Smooth muscle cell (in vitro differentiated cells): ENCODE data around the gene ADM. TPM values are rescaled to one million over a fixed set of nuclear protein-coding genes. Genes with fewer than 3 reads are reported as not detected.
A peak's percentile ranks its signal among the peaks of the same experiment; 100 is the strongest.

Source experiments
- DNase-seq: peaks from one replicate; lab custom pipeline; 2025; ENCODE audit not compliant: unreplicated experiment; lab: John Stamatoyannopoulos, UW
- H2AFZ ChIP-seq: fragments of 200-600 bp; sonication (generic); 2 replicates; pipeline ENCODE4 v1.6.0; 2016; ENCODE audit warnings: antibody characterized with exemption, low read depth, mild to moderate bottlenecking
- H3F3A ChIP-seq: fragments of 200-600 bp; sonication (generic); 2 replicates; pipeline ENCODE4 v1.6.0; 2017; ENCODE audit warnings: antibody characterized with exemption, low read depth
- H3K27ac ChIP-seq: fragments of 200-600 bp; sonication (generic); 2 replicates; pipeline ENCODE4 v1.5.1; 2016; ENCODE audit warnings: low read depth, mild to moderate bottlenecking
- H3K27me3 ChIP-seq: fragments of 200-600 bp; sonication (generic); 2 replicates; pipeline ENCODE4 v1.6.1; 2016; ENCODE audit warnings: low read depth, mild to moderate bottlenecking
- H3K36me3 ChIP-seq: fragments of 200-600 bp; sonication (generic); 2 replicates; pipeline ENCODE4 v1.5.1; 2016; ENCODE audit warnings: low read depth
- H3K4me1 ChIP-seq: fragments of 200-600 bp; sonication (generic); 2 replicates; pipeline ENCODE4 v1.5.1; 2016; ENCODE audit warnings: low read depth
- H3K4me2 ChIP-seq: fragments of 200-600 bp; sonication (generic); 2 replicates; pipeline ENCODE4 v1.6.0; 2016; ENCODE audit warnings: mild to moderate bottlenecking
- H3K4me3 ChIP-seq: fragments of 200-600 bp; sonication (generic); 2 replicates; pipeline ENCODE4 v1.5.1; 2016; ENCODE audit warnings: mild to moderate bottlenecking
- H3K79me2 ChIP-seq: fragments of 200-600 bp; sonication (generic); 2 replicates; pipeline ENCODE4 v1.6.0; 2016; ENCODE audit warnings: low read depth, mild to moderate bottlenecking
- H3K9ac ChIP-seq: fragments of 200-600 bp; sonication (generic); 2 replicates; pipeline ENCODE4 v1.6.0; 2016; ENCODE audit warnings: low read depth
- H3K9me3 ChIP-seq: fragments of 200-600 bp; sonication (generic); replicated peaks from 2 replicates; pipeline ENCODE4 v1.5.1; 2016; ENCODE audit warnings: low read depth
- H4K20me1 ChIP-seq: fragments of 200-600 bp; sonication (generic); 2 replicates; pipeline ENCODE4 v1.6.0; 2016; ENCODE audit warnings: low read depth
- CTCF ChIP-seq: fragments of 200-600 bp; sonication (generic); IDR thresholded peaks from 2 replicates; pipeline ENCODE4 v1.5.1; 2017; ENCODE audit warnings: borderline replicate concordance, mild to moderate bottlenecking, antibody characterized with exemption; ENCODE audit not compliant: insufficient read depth, poor library complexity, severe bottlenecking
- WGBS: methylation state at CpG from one replicate; pipeline ENCODE4 v1.1.7; 2016; ENCODE audit warnings: low lambda C conversion rate; 5-methylcytosine and 5-hydroxymethylcytosine counted together
- polyA plus RNA-seq: library from polyadenylated mRNA; unstranded; fragments of >200 nt; fragmentation: Nextera tagmentation; extraction: Ambion mirVana; gene quantifications from 2 replicates; pipeline ENCODE4 v1.2.1, GENCODE V29; 2016
- total RNA-seq: library from RNA; depleted of rRNA; stranded (reverse); fragments of >200 nt; gene quantifications from 2 replicates; pipeline ENCODE4 v1.2.3, GENCODE V29; 2014

ADM gene
- total and polyA plus RNA-seq, 2 experiments from 2014 or later: 47.6 to 53.0 TPM

- 80% methylated on average over 4 of the region's 4 CpGs for WGBS
- peak overlapping the region; percentile 2 for H3K27ac ChIP-seq
Measured at GRCh38 chr11:10348650-10349280, 43.9 kb downstream of the ADM start.

GRCh38 chr11:10349281-10349665 is 44.4 kb downstream of the ADM start:
- Histone ChIP-seq H3K4me2 (no peak overlapping the region), H2AFZ (no peak overlapping the region), H4K20me1 (no peaks in the 10 kb centered on the region), H3K79me2 (no peaks in the 10 kb centered on the region), H3K4me1 (peaks cover 29% of the 10 kb centered on the region), H3F3A (peaks cover 10% of the 10 kb centered on the region), H3K27me3 (no peaks in the 10 kb centered on the region), H3K9ac (no peak overlapping the region), H3K4me3 (no peak overlapping the region), H3K9me3 (no peaks in the 10 kb centered on the region), H3K27ac (peak overlapping the region; percentile 2), H3K36me3 (no peaks in the 10 kb centered on the region)
- no peak for DNase-seq
- no peak for TF ChIP-seq CTCF

More at GRCh38 chr11:10348650-10349280, 43.9 kb downstream of the ADM start:
- no peak overlapping the region for H3K4me3 ChIP-seq
- TF ChIP-seq CTCF: no peak
- H4K20me1 ChIP-seq: no peaks in the 10 kb centered on the region
- H3K9ac ChIP-seq: no peak overlapping the region
- H3K79me2 ChIP-seq: no peaks in the 10 kb centered on the region
- H2AFZ ChIP-seq: no peak overlapping the region
- H3K36me3 ChIP-seq: no peaks in the 10 kb centered on the region
- no peak overlapping the region for H3K4me2 ChIP-seq
- H3K9me3 ChIP-seq: no peaks in the 10 kb centered on the region
- peaks cover 29% of the 10 kb centered on the region for H3K4me1 ChIP-seq
- no peaks in the 10 kb centered on the region for H3K27me3 ChIP-seq
- peaks cover 10% of the 10 kb centered on the region for H3F3A ChIP-seq
- no peak for DNase-seq

GRCh38 chr11:10349806-10350205 is 44.9 kb downstream of the ADM start:
- WGBS: 83% methylated on average over 1 of the region's 1 CpG
- no peaks in the 10 kb centered on the region for H3K9me3 ChIP-seq
- no peak overlapping the region for H3K4me2 ChIP-seq
- no peaks in the 10 kb centered on the region for H4K20me1 ChIP-seq
- H3K27me3 ChIP-seq: no peaks in the 10 kb centered on the region
- no peak for DNase-seq
- no peak overlapping the region for H3K27ac ChIP-seq
- no peaks in the 10 kb centered on the region for H3K79me2 ChIP-seq
- no peak for TF ChIP-seq CTCF
- H2AFZ ChIP-seq: no peak overlapping the region
- H3K36me3 ChIP-seq: no peaks in the 10 kb centered on the region
- H3K9ac ChIP-seq: no peak overlapping the region
- H3F3A ChIP-seq: peaks cover 10% of the 10 kb centered on the region
- peaks cover 29% of the 10 kb centered on the region for H3K4me1 ChIP-seq
- no peak overlapping the region for H3K4me3 ChIP-seq

GRCh38 chr11:10350334-10350733 is 45.5 kb downstream of the ADM start:
- H2AFZ ChIP-seq: no peak overlapping the region
- H3K36me3 ChIP-seq: no peaks in the 10 kb centered on the region
- TF ChIP-seq CTCF: no peak
- no peak overlapping the region for H3K9ac ChIP-seq
- H3K9me3 ChIP-seq: no peaks in the 10 kb centered on the region
- DNase-seq: no peak
- peak overlapping the region; percentile 10 for H3K27ac ChIP-seq
- no peaks in the 10 kb centered on the region for H3K27me3 ChIP-seq
- H3K4me1 ChIP-seq: peaks cover 29% of the 10 kb centered on the region
- H3K4me3 ChIP-seq: no peak overlapping the region
- H3K79me2 ChIP-seq: no peaks in the 10 kb centered on the region
- H3K4me2 ChIP-seq: peak overlapping the region; percentile 40
- peaks cover 10% of the 10 kb centered on the region for H3F3A ChIP-seq
- no peaks in the 10 kb centered on the region for H4K20me1 ChIP-seq
